SK-N-SH (cell line): ENCODE results near the gene RANBP9. TPM values are rescaled to one million over a fixed set of nuclear protein-coding genes. Genes with fewer than 3 reads are reported as not detected.

Source experiments
- CTCF ChIA-PET: fragments of 300-600, 350-600 bp; formaldehyde crosslinking; extraction: SDS; loops from one replicate; lab custom pipeline; 2021; lab: Yijun Ruan, JAX
- POLR2A ChIA-PET: fragments of 350-600 bp; sonication (Branson Sonifier 250); formaldehyde crosslinking; extraction: SDS; loops from one replicate; lab custom pipeline; 2020; ENCODE audit warnings: antibody characterized with exemption, inconsistent platforms; lab: Yijun Ruan, JAX
- DNase-seq: peaks from one replicate; pipeline ENCODE4 v3.0.0; 2012
- H2AFZ ChIP-seq: fragments of 200-600 bp; sonication (generic); 2 replicates; pipeline ENCODE4 v1.8.1; 2016; ENCODE audit warnings: antibody characterized with exemption, mild to moderate bottlenecking, low read depth
- H3F3A ChIP-seq: fragments of 200-600 bp; sonication (generic); replicated peaks from 2 replicates; pipeline ENCODE3; 2016; ENCODE audit warnings: antibody characterized with exemption, mild to moderate bottlenecking; ENCODE audit not compliant: insufficient read depth
- H3K27ac ChIP-seq, 2 experiments: fragments of 200-500 bp in 1 of 2; fragments of 200-600 bp in 1 of 2; sonication (Bioruptor generic) in 1 of 2; sonication (generic), shearing (Covaris generic) in 1 of 2; 2 replicates each; pipeline versions ENCODE4 v1.5.1 to v1.6.1; 2014 to 2016; ENCODE audit warnings: low read depth in 2 of 2, inconsistent platforms in 1 of 2, low read length in 1 of 2, mild to moderate bottlenecking in 1 of 2, mixed read lengths in 1 of 2
- H3K27me3 ChIP-seq: fragments of 200-600 bp; sonication (generic), shearing (Covaris generic); 2 replicates; pipeline ENCODE4 v1.6.1; 2016; ENCODE audit warnings: mixed run types; ENCODE audit not compliant: insufficient read depth
- H3K36me3 ChIP-seq, 2 experiments: fragments of 200-500 bp in 1 of 2; fragments of 200-600 bp in 1 of 2; sonication (Bioruptor generic) in 1 of 2; sonication (generic) in 1 of 2; replicated peaks in 1 of 2; 2 replicates each; pipeline versions ENCODE3 to v1.5.1; 2014 to 2016; ENCODE audit warnings: low read length in 1 of 2, mild to moderate bottlenecking in 1 of 2; ENCODE audit not compliant: insufficient read depth in 2 of 2, control insufficient read depth in 1 of 2
- H3K4me1 ChIP-seq, 2 experiments: fragments of 200-500 bp in 1 of 2; fragments of 200-600 bp in 1 of 2; sonication (Bioruptor generic) in 1 of 2; sonication (generic), shearing (Covaris generic) in 1 of 2; 2 replicates each; pipeline versions ENCODE4 v1.5.1 to v1.6.1; 2014 to 2016; ENCODE audit warnings: low read depth in 1 of 2, low read length in 1 of 2, mixed run types in 1 of 2; ENCODE audit not compliant: insufficient read depth in 2 of 2, control insufficient read depth in 1 of 2
- H3K4me2 ChIP-seq: fragments of 200-600 bp; sonication (generic), shearing (Covaris generic); 2 replicates; pipeline ENCODE4 v1.6.1; 2017; ENCODE audit warnings: mixed run types
- H3K4me3 ChIP-seq, 2 experiments: fragments of 200-500 bp in 1 of 2; fragments of 200-600 bp in 1 of 2; sonication (Bioruptor generic) in 1 of 2; sonication (generic), shearing (Covaris generic) in 1 of 2; 2 replicates each; pipeline versions ENCODE4 v1.5.1 to v1.8.1; 2014 to 2016; ENCODE audit warnings: low read depth in 2 of 2, inconsistent platforms in 1 of 2, low read length in 1 of 2, mild to moderate bottlenecking in 1 of 2, mixed read lengths in 1 of 2, moderate library complexity in 1 of 2
- H3K79me2 ChIP-seq: fragments of 200-600 bp; sonication (generic); 2 replicates; pipeline ENCODE4 v1.8.1; 2017; ENCODE audit warnings: mild to moderate bottlenecking; ENCODE audit not compliant: insufficient read depth
- H3K9ac ChIP-seq: fragments of 200-600 bp; sonication (generic); 2 replicates; pipeline ENCODE4 v1.6.1; 2017; ENCODE audit warnings: mixed run types
- H3K9me2 ChIP-seq: fragments of 200-600 bp; sonication (generic); 2 replicates; pipeline ENCODE4 v1.6.1; 2017; ENCODE audit warnings: mixed run types
- H3K9me3 ChIP-seq: fragments of 200-600 bp; sonication (generic); 2 replicates; pipeline ENCODE4 v1.6.1; 2017; ENCODE audit warnings: mixed run types, mild to moderate bottlenecking, moderate library complexity
- H4K20me1 ChIP-seq: fragments of 200-600 bp; sonication (generic); 2 replicates; pipeline ENCODE4 v1.6.1; 2017; ENCODE audit warnings: mild to moderate bottlenecking, mixed run types; ENCODE audit not compliant: insufficient read depth
- EP300 ChIP-seq, 2 experiments: IDR thresholded peaks; 2 replicates each; pipeline versions ENCODE4 v1.4.0 to v1.6.1; 2012; ENCODE audit warnings: borderline replicate concordance in 1 of 2, low read depth in 1 of 2, low read length in 1 of 2
- GABPA ChIP-seq: IDR thresholded peaks from 2 replicates; pipeline ENCODE4 v1.4.0; 2012; ENCODE audit warnings: low read depth, mild to moderate bottlenecking
- MXI1 ChIP-seq: IDR thresholded peaks from 2 replicates; pipeline ENCODE4 v1.6.1; 2012; ENCODE audit warnings: mild to moderate bottlenecking, low read depth, low read length, improper control_type of control experiment
- POLR2AphosphoS5 ChIP-seq: IDR thresholded peaks from 2 replicates; pipeline ENCODE4 v1.6.1; 2012; ENCODE audit warnings: low read depth, low read length
- RAD21 ChIP-seq: IDR thresholded peaks from 2 replicates; pipeline ENCODE4 v1.6.1; 2012; ENCODE audit warnings: mild to moderate bottlenecking, low read length
- REST ChIP-seq: IDR thresholded peaks from 2 replicates; pipeline ENCODE4 v1.6.1; 2012; ENCODE audit warnings: mild to moderate bottlenecking, low read depth, low read length, moderate library complexity
- RXRA ChIP-seq: IDR thresholded peaks from 2 replicates; pipeline ENCODE4 v1.4.0; 2012; ENCODE audit warnings: low read depth, mild to moderate bottlenecking, borderline replicate concordance
- SMC3 ChIP-seq: IDR thresholded peaks from 2 replicates; pipeline ENCODE4 v1.6.1; 2012; ENCODE audit warnings: low read depth, low read length, improper control_type of control experiment
- TEAD4 ChIP-seq: IDR thresholded peaks from 2 replicates; pipeline ENCODE4 v1.4.0; 2012; ENCODE audit warnings: mild to moderate bottlenecking, borderline replicate concordance; ENCODE audit not compliant: insufficient read depth
- USF1 ChIP-seq: IDR thresholded peaks from 2 replicates; pipeline ENCODE4 v1.4.0; 2012; ENCODE audit warnings: low read depth, borderline replicate concordance
- WGBS: methylation state at CpG from one replicate; pipeline ENCODE4 v1.1.6; 2017; ENCODE audit warnings: low lambda C conversion rate; 5-methylcytosine and 5-hydroxymethylcytosine counted together
- polyA plus RNA-seq, 3 experiments: library from polyadenylated mRNA; depleted of rRNA; stranded (reverse); fragments of >200 nt; gene quantifications; 2 replicates each; pipeline ENCODE4 v1.2.3, GENCODE V29; 2012

Gene RANBP9
- polyA plus RNA-seq, 1 of the 3 experiments (the other 2 are of a cell fraction): 20.4 TPM

- H3K9ac ChIP-seq: no peak overlapping the region
- H3K9me2 ChIP-seq: no peaks in the 10 kb centered on the region; the same call in 1 of the 2 replicates
- H3K27ac ChIP-seq: peak overlapping the region in 1 of 2 experiments; percentile 26; a peak in 1 of 4 replicates
- H4K20me1 ChIP-seq: no peaks in the 10 kb centered on the region
- no peaks in the 10 kb centered on the region; a peak in 1 of 4 replicates for H3K4me1 ChIP-seq
- H3F3A ChIP-seq: peaks cover 4% of the 10 kb centered on the region
- no peak overlapping the region for H3K4me2 ChIP-seq
- CTCF ChIA-PET: interaction anchor here (0.6 to 1.5 kb wide), 2 partner anchors 18 to 26 kb away, joined by 3 to 8 read pairs; partner anchors contain the start of gene NOL7
- H2AFZ ChIP-seq: no peak overlapping the region
- DNase-seq: no peak
- POLR2A ChIA-PET: no interaction called here
- H3K79me2 ChIP-seq: 0 out of 2 replicates have a peak, but pooled peaks cover 3% of the 10 kb centered on the region
- H3K4me3 ChIP-seq: no peak overlapping the region
- no peak for TF ChIP-seq RAD21
- TF ChIP-seq TEAD4: no peak
- TF ChIP-seq USF1: no peak
- no peak for TF ChIP-seq GABPA
- TF ChIP-seq RXRA: no peak
- no peak for TF ChIP-seq SMC3
- TF ChIP-seq REST: no peak
- no peak for TF ChIP-seq POLR2AphosphoS5
- WGBS: 53% methylated on average over 5 of the region's 5 CpGs
- no peaks in the 10 kb centered on the region for H3K9me3 ChIP-seq
- no peaks in the 10 kb centered on the region for H3K27me3 ChIP-seq
- peaks cover 62 to 82% of the 10 kb centered on the region in 2 experiments for H3K36me3 ChIP-seq
These were observed 70.3 kb downstream of the RANBP9 start for GRCh38 chr6:13641315-13641714.

GRCh38 chr6:13638626-13639025 lies 73.0 kb downstream of the RANBP9 start:
- no peaks in the 10 kb centered on the region for H3K27me3 ChIP-seq
- H4K20me1 ChIP-seq: no peaks in the 10 kb centered on the region
- peaks cover 62 to 80% of the 10 kb centered on the region in 2 experiments for H3K36me3 ChIP-seq
- TF ChIP-seq EP300 (IDR thresholded peaks at IDR 0.05; ENCODE audit: borderline replicate concordance in 1 of 2, low read depth in 1 of 2, low read length in 1 of 2): no peak
- no peak for TF ChIP-seq MXI1
- WGBS: 97% methylated on average over 4 of the region's 4 CpGs
- H3K79me2 ChIP-seq: no peaks in the 10 kb centered on the region
- no peak overlapping the region for H3K4me2 ChIP-seq
- no peak for DNase-seq
- H3K9ac ChIP-seq: no peak overlapping the region
- H3F3A ChIP-seq: peaks cover 4% of the 10 kb centered on the region
- H3K4me1 ChIP-seq: no peaks in the 10 kb centered on the region; a peak in 1 of 4 replicates
- H3K9me3 ChIP-seq: no peaks in the 10 kb centered on the region
- POLR2A ChIA-PET: no interaction called here
- H3K27ac ChIP-seq: no peak overlapping the region
- H3K9me2 ChIP-seq: no peaks in the 10 kb centered on the region; the same call in 1 of the 2 replicates
- H3K4me3 ChIP-seq: no peak overlapping the region
- no peak overlapping the region for H2AFZ ChIP-seq
- CTCF ChIA-PET: interaction anchor here (1.4 kb wide), 1 partner anchor 23 kb away, joined by 3 read pairs; the partner anchor contains the start of gene NOL7
